HG03159 (cell line): ENCODE data around the gene SETD3.

ENCODE experiments used
- ATAC-seq: cut with Tn5 transposase; IDR thresholded peaks from one replicate; pipeline ENCODE4 v1.9.1; 2021; ENCODE audit warnings: mild to moderate bottlenecking, moderate library complexity; ENCODE audit not compliant: unreplicated experiment

Gene SETD3

GRCh38 chr14:99426265-99426664 is 54.4 kb downstream of the SETD3 start:
- ATAC-seq = no peak

GRCh38 chr14:99425272-99425681 is 55.4 kb downstream of the SETD3 start:
- no peak for ATAC-seq

DNA sequence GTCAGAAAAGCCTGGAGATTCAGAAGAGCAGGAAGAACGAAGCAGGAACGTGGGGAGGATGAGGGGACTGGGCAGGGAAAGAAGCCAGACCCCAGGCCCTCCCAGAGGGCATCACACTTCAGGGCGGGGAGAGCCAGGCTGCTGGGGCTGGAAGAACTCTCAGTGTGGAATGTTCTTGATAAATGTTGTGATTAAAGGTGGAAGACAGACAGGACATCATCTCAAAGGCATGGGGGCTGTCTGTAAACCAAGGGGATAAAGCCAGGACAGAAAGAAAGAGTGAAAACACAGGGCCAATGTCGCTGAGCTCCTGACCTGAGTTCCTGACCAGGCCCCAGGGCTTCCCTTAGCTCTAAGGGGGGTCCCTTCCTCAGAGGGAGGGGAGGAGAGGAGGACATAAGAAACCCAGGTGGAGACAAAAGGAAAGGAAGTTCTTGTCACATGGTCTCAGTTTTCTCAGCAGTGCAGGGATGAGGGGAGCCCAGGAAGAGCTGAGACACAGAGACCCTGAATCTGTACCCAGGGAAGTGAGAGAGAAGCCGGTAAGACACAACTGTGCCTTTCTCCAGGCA is 56.3 kb downstream of the SETD3 start:
- no peak for ATAC-seq

- no peak for ATAC-seq
Measured at GRCh38 chr14:99423434-99423833, 57.2 kb downstream of the SETD3 start.

DNA sequence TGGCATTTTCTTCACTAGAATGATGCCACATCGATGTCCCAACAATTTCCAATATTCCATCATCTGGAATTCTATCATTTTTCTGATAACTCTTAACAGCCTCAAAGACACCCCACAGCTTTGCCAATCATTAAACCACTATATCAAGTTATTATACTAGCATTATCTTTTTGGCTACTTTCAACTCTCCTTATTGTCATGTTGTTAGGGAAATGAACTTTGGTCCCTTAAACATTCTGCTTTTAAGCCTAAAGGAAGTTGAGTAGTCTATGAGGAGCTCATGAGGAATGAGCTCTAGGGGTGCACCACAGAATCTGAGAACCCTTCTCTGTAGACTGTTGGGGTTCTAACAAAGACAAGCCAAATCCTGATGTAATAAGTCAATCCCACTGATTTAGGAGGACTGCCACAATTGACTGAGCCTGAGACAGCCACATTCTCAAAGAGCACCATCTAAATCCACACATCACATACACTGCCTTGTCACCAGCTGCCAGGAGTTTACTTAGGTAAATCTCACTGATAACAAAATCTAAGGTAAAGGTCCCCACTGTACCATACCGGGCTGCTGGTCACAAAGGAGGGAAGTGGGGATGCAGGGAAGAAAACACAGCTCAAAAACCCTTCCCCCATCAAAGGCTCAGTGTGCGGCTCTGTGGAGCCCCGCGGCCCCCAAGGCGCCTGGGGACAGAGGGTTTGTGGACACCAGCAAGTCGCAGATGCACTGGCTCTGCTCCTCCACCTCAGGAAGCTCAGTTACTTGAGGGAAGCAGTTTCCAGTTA is 58.2 kb downstream of the SETD3 start:
- no peak for ATAC-seq

DNA sequence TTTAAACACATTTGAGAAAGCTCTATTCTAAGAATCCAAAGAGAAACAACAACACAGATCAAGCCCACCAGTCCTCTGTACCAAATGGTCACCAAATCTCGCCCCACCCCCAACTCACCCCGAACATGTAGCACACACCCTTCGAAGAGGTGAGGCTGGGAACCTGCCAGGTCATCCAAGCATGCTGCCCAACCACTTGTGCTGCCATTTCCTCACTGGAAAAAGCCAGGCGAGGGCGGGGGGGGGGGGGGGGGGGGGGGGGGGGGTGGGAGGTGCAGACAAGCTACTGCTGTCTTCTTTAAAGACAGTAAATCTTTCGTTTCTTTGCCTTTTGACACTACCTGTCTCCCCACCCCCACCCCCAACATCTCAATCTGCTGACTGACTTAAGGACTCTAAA is 59.9 kb downstream of the SETD3 start:
- ATAC-seq = no peak

GRCh38 chr14:99419905-99420304 is 60.8 kb downstream of the SETD3 start:
- no peak for ATAC-seq

- no peak for ATAC-seq
Measured at GRCh38 chr14:99418242-99418641, 62.4 kb downstream of the SETD3 start.

DNA sequence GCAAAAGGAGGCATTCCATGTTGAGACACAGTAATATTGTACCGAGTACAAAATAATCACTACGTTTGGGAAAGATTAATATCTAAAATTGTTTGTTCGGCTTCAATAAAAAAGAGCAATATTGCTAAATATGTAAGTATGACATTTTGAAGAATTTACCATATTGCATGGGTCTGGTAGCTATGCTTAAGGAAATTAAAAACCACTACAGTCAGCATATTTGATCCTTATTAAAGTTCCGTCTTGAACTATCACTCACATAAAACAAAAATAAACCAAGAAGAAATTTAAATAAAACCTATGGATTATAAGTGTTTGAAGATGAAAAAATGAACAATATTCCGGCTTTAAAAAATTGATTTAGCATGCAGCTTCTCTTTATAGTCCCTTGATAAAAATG is 63.8 kb downstream of the SETD3 start:
- ATAC-seq = no peak

- ATAC-seq = peak; percentile 99
Measured at GRCh38 chr14:99415496-99416281, 65.0 kb downstream of the SETD3 start.

- ATAC-seq = no peak
Measured at GRCh38 chr14:99413911-99414310, 66.7 kb downstream of the SETD3 start.

GRCh38 chr14:99413172-99413571 is 67.5 kb downstream of the SETD3 start:
- no peak for ATAC-seq

DNA sequence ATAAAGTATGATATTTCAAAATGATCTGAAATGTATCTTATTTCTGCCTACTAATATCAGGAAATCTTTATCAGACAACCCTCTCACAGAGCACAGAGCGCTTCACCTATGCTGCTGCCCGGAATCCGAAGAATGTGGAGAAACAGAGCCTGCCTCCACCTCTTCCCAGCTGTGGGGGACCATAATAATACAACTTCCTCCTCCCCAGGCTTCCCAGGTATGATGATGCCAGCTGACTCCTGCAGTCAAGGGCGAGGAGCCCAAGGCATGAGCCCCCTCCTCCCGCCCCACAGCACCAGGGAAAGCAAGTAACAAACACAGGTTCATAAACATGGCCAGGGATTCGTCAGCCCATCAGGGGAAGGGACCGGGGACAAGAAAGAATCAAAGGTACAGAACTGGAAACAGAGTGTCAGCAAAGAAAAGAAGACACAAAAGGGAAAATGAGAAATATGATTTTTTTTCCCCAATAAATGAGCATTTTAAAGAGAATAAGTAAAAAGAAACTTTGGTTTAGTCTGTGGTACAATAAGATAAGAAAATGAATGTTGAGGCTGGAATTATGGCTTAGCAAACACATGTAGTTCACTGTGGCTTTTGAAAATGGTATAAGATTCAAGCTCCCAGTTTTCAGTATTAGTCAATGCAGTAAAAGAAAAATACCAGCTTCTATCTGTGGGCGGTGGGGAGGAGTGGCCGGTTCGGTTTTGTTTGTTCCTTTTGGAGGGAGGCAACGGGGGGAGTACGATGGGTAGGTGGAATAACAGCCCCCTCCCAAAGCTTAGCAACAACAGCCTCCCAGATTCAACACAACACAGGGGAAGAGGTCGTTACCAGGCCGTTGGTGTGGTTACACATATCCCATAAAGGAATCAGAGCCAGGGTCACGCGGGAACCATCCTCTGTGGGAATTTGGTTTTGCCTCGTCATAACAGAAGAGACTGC is 68.3 kb downstream of the SETD3 start:
- no peak for ATAC-seq

- no peak for ATAC-seq
Measured at GRCh38 chr14:99410019-99410418, 70.6 kb downstream of the SETD3 start.

DNA sequence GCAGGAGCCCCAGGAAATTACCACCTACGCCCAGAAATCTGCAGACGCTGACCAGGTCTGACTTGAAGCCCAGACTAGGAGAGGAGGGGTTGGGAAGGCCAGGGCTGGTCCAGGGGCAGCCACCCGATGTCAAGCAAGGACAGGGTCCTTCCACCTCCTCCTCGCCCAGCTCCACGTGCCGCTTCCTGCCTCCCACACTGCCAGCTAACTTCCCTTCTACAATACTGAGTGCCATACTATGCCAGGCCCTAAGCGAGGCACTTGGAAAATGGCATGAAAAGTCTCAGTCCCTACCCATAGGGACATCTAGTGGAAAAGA is 71.7 kb downstream of the SETD3 start:
- ATAC-seq = no peak

DNA sequence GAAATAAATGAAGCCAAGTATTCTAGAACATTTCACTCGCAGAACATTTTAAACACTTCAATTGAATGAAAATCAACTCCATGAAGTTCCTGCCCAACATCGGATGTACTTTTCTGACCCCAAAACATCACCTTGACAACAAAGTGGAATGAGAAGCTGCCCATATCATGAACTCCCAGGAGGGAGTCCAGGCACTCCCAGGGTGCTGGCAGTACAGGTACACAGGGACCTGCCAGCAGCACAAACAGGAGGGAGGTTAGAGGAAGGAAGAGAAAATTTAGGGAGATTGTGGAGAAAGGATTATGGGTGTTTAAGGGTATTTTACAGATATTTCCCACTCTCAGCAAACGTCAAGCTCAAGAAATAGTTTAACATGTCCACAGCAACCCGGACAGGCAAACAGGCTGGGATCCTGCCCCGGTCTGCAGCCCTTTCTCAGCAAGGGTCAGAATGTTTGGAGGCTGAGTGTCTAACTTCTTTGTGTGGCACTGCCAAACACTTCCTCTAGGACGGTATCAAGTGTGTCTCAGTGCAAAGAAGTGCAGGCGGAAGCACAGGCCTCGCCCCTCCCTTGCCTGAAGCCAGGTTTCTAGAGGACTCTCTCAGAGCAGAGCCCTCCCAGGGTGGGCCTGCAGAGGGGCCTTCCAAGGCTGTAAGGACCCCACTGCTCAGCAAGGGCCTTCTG is 72.2 kb downstream of the SETD3 start:
- no peak for ATAC-seq

DNA sequence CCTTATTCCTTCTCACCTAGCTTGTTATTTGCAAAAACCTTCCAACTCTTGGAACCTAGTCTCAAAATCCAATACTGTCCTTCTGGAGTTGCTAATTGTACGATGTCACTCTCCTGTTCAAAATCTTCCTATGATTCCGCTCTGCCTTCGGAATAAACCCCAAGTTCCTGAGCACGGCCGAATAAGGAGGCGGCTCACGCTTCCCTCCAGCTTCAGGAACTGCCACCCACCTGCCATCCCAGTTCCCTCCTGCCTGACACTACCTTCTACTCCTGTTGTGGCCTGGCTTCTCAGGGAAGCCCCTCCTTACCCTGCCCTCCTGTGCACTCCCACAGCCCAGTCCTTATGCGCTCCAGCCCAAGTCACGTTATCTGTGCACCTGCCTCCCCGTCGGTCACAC is 73.2 kb downstream of the SETD3 start:
- ATAC-seq = no peak

- no peak for ATAC-seq
Measured at GRCh38 chr14:99402950-99403349, 77.7 kb downstream of the SETD3 start.

DNA sequence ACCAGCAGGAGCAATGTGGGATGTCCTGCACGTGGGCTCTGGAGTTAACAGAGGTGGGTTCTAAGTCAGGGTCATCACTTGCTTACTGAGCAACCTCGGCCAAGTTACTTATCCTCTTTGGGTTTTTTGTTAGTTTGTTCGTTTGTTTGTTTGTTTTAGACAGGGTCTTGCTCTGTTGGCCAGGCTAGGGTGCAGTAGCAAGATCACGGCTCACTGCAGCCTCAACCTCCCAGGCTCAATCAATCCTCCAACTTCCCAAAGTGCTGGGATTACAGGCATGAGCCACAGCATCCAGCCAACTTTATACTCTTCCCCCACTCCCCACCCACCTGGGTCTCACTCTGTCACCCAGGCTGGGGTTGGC is 78.4 kb downstream of the SETD3 start:
- no peak for ATAC-seq

GRCh38 chr14:99401621-99402284 is 78.9 kb downstream of the SETD3 start:
- ATAC-seq = no peak
